HepG2 (cell line): ENCODE data around the gene SH2D3A. TPM values are rescaled to one million over a fixed set of nuclear protein-coding genes. Genes with fewer than 3 reads are reported as not detected.

ENCODE experiments used
- GABPB1 ChIP-seq: IDR thresholded peaks from 2 replicates; pipeline ENCODE4 v1.6.1; 2016; ENCODE audit warnings: mild to moderate bottlenecking, missing genetic modification reagents, moderate library complexity, missing compliant biosample characterization
- ZFYVE20 ChIP-seq: sonication (generic); formaldehyde crosslinking; IDR thresholded peaks from 2 replicates; pipeline ENCODE4 v1.8.0; 2023; ENCODE audit warnings: low read depth, mild to moderate bottlenecking, moderate library complexity, missing genetic modification reagents, borderline replicate concordance
- ZNF230 ChIP-seq: sonication (generic); formaldehyde crosslinking; IDR thresholded peaks from 2 replicates; pipeline ENCODE4 v1.4.0; 2020; ENCODE audit warnings: mild to moderate bottlenecking, missing genetic modification reagents
- ZNF510 ChIP-seq: sonication (generic); formaldehyde crosslinking; IDR thresholded peaks from 2 replicates; pipeline ENCODE4 v1.4.0; 2020; ENCODE audit warnings: low read depth, mild to moderate bottlenecking, missing genetic modification reagents
- ZNF761 ChIP-seq: sonication (generic); formaldehyde crosslinking; conservative IDR thresholded peaks from 2 replicates; pipeline ENCODE4 v1.4.0; 2020; ENCODE audit warnings: mild to moderate bottlenecking, missing genetic modification reagents
- polyA plus RNA-seq, 8 experiments: library from polyadenylated mRNA; depleted of rRNA in 3 of 8; stranded (reverse) in 7 of 8; unstranded in 1 of 8; fragments of >200 nt; fragmentation: Illumina TruSeq in 4 of 8; extraction: Trizol in 4 of 8; gene quantifications; 2 replicates each; pipeline versions ENCODE4 v1.2.1 to v1.2.3, GENCODE V29; 2011 to 2016; ENCODE audit warnings: low read depth in 4 of 8, missing spikeins in 1 of 8, mixed read lengths in 1 of 8; ENCODE audit not compliant: insufficient read depth in 1 of 8
- total RNA-seq, 5 experiments: library from RNA; depleted of rRNA; stranded (reverse); fragments of >200 nt; fragmentation: Illumina TruSeq; extraction: Trizol; gene quantifications; 2 replicates each; pipeline ENCODE4 v1.2.3, GENCODE V29; 2016; ENCODE audit warnings: low read depth in 1 of 5
- TF ChIP-seq, protein P1 (sequence below): sonication (generic); formaldehyde crosslinking; IDR thresholded peaks from 2 replicates; pipeline ENCODE4 v1.4.0; 2020; ENCODE audit warnings: missing genetic modification reagents
- TF ChIP-seq, protein P2 (sequence below): sonication (generic); formaldehyde crosslinking; IDR thresholded peaks from one replicate; pipeline ENCODE4 v1.5.1; 2020; ENCODE audit warnings: mild to moderate bottlenecking, missing genetic modification reagents; ENCODE audit errors: not compliant biosample characterization

SH2D3A gene
- total and polyA plus RNA-seq, 2 of the 13 experiments (the other 11 are each of a cell fraction or from before 2014, with no cell fraction given), result 1.0 to 2.2 TPM

DNA sequence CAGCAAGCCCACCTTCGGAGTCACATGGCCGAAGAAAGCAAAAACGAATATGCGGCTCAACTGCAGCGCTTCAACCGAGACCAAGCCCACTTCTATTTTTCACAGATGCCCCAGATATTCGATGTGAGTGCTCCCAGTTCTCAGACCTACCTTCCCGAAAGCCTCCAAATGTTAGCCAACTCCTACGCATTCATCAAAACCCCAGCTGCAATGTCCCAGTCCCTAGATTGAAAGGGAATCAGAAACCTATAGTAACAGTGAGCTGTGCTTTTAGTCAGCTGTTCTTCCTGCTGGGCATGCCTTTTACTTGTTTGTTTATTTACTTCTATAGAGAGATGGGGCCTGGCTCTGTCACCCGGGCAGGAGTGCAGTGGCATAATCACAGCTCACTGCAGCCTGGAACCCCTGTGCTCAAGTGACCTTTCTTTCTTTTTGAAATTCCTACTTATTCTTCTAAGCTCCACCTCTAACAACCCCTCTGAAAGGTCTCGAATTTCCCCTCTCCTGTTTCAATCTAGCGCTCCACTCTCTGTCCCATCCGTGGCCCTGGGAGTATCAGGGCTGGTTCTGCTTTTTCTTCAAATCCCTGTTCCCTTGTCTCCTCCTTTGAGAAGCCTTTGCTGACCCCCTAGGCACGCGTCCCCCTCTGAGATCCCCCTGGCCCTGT is 23.4 kb downstream of the SH2D3A start (continued):
- TF ChIP-seq ZNF230 (CRISPR knock-in tag) (no peak), ZNF510 (CRISPR knock-in tag) (no peak), ZFYVE20 (CRISPR knock-in tag) (no peak), GABPB1 (CRISPR knock-in tag) (no peak), ZNF761 (no peak)
- TF ChIP-seq, protein P1, sequence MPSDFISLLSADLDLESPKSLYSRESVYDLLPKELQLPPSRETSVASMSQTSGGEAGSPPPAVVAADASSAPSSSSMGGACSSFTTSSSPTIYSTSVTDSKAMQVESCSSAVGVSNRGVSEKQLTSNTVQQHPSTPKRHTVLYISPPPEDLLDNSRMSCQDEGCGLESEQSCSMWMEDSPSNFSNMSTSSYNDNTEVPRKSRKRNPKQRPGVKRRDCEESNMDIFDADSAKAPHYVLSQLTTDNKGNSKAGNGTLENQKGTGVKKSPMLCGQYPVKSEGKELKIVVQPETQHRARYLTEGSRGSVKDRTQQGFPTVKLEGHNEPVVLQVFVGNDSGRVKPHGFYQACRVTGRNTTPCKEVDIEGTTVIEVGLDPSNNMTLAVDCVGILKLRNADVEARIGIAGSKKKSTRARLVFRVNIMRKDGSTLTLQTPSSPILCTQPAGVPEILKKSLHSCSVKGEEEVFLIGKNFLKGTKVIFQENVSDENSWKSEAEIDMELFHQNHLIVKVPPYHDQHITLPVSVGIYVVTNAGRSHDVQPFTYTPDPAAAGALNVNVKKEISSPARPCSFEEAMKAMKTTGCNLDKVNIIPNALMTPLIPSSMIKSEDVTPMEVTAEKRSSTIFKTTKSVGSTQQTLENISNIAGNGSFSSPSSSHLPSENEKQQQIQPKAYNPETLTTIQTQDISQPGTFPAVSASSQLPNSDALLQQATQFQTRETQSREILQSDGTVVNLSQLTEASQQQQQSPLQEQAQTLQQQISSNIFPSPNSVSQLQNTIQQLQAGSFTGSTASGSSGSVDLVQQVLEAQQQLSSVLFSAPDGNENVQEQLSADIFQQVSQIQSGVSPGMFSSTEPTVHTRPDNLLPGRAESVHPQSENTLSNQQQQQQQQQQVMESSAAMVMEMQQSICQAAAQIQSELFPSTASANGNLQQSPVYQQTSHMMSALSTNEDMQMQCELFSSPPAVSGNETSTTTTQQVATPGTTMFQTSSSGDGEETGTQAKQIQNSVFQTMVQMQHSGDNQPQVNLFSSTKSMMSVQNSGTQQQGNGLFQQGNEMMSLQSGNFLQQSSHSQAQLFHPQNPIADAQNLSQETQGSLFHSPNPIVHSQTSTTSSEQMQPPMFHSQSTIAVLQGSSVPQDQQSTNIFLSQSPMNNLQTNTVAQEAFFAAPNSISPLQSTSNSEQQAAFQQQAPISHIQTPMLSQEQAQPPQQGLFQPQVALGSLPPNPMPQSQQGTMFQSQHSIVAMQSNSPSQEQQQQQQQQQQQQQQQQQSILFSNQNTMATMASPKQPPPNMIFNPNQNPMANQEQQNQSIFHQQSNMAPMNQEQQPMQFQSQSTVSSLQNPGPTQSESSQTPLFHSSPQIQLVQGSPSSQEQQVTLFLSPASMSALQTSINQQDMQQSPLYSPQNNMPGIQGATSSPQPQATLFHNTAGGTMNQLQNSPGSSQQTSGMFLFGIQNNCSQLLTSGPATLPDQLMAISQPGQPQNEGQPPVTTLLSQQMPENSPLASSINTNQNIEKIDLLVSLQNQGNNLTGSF (CRISPR knock-in tag), result no peak
- TF ChIP-seq, protein P2, sequence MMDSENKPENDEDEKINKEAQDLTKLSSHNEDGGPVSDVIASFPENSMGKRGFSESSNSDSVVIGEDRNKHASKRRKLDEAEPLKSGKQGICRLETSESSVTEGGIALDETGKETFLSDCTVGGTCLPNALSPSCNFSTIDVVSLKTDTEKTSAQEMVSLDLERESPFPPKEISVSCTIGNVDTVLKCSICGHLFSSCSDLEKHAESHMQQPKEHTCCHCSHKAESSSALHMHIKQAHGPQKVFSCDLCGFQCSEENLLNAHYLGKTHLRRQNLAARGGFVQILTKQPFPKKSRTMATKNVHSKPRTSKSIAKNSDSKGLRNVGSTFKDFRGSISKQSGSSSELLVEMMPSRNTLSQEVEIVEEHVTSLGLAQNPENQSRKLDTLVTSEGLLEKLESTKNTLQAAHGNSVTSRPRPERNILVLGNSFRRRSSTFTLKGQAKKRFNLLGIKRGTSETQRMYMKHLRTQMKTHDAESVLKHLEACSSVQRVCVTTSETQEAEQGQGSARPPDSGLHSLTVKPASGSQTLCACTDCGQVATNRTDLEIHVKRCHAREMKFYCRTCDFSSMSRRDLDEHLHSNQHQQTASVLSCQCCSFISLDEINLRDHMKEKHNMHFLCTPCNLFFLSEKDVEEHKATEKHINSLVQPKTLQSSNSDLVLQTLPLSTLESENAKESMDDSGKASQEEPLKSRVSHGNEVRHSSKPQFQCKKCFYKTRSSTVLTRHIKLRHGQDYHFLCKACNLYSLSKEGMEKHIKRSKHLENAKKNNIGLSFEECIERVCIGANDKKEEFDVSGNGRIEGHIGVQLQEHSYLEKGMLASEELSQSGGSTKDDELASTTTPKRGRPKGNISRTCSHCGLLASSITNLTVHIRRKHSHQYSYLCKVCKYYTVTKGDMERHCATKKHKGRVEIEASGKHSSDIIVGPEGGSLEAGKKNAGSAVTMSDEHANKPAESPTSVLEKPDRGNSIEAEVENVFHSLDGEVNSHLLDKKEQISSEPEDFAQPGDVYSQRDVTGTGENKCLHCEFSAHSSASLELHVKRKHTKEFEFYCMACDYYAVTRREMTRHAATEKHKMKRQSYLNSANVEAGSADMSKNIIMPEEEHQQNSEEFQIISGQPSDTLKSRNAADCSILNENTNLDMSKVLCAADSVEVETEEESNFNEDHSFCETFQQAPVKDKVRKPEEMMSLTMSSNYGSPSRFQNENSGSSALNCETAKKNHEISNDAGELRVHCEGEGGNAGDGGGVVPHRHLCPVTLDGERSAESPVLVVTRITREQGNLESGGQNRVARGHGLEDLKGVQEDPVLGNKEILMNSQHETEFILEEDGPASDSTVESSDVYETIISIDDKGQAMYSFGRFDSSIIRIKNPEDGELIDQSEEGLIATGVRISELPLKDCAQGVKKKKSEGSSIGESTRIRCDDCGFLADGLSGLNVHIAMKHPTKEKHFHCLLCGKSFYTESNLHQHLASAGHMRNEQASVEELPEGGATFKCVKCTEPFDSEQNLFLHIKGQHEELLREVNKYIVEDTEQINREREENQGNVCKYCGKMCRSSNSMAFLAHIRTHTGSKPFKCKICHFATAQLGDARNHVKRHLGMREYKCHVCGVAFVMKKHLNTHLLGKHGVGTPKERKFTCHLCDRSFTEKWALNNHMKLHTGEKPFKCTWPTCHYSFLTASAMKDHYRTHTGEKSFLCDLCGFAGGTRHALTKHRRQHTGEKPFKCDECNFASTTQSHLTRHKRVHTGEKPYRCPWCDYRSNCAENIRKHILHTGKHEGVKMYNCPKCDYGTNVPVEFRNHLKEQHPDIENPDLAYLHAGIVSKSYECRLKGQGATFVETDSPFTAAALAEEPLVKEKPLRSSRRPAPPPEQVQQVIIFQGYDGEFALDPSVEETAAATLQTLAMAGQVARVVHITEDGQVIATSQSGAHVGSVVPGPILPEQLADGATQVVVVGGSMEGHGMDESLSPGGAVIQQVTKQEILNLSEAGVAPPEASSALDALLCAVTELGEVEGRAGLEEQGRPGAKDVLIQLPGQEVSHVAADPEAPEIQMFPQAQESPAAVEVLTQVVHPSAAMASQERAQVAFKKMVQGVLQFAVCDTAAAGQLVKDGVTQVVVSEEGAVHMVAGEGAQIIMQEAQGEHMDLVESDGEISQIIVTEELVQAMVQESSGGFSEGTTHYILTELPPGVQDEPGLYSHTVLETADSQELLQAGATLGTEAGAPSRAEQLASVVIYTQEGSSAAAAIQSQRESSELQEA (CRISPR knock-in tag), result no peak
